Measurements from ENCODE around the gene SMC3.

SMC3 gene

GRCh38 chr10:110546077-110546476 lies 21.4 kb upstream of the SMC3 start:
- DNase-seq: peak; percentile 18

GRCh38 chr10:110546499-110547110 lies 20.9 kb upstream of the SMC3 start:
- no peak for DNase-seq

- peak; percentile 85 for DNase-seq
Observed at GRCh38 chr10:110547139-110547761, 20.2 kb upstream of the SMC3 start.

DNA sequence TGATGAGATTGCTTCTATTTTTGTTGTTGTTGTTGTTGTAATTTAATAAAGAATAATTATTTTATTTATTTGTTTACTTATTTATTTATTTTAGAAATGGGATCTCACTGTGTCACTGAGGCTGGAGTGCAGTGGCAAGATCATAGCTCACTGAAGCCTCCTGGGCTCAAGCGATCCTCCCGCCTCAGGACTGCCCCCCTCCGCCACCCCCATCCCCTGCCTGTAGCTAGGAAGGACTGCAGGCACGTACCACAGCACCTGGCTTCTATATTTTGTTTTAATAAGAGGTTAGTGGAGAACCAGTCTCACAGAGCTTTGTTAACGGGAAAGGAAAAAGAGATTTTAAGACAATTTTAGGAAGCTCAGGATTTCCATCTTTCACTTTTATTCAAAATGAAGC lies 19.5 kb upstream of the SMC3 start:
- DNase-seq: no peak

- no peak for DNase-seq
Observed at GRCh38 chr10:110549211-110549610, 18.3 kb upstream of the SMC3 start.

DNA sequence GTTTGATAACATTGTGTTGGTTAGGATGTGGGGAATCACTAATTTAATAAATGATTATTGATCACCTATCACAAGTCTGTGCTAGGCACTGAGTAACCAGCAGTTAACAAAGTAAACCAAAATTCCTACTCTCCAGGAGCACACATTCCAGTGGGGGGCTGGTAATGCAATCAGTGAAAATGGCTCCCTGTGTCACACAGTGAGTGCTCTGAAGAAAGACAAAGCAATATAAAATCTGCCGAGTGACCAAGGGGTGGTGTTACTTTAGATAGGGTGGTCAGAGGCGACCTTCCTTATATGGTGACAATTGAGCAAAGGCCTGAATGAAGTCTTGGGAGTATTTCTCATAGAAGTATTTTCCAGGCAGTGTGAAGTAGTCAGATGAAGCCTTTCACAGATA lies 13.6 kb upstream of the SMC3 start:
- DNase-seq: no peak

DNA sequence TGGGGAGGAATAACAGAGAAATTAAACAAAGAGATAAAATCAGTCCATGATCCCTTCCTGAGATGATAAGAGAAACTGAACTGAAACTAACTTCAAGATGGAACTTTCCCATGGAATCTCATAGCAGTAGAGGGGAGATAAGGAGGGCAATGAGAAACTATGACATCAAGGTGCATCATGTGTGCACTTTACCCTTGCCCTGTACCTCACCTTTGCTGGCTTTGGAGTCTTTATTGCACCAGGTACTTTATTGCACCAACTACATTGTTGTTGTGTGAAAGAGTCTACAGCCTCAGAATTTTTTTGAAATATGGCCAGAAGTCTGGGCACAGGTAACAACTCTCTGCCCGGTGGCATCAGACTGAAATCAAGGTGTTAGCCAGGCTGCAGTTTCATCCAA lies 11.2 kb upstream of the SMC3 start:
- DNase-seq: no peak

GRCh38 chr10:110556969-110557601 lies 10.4 kb upstream of the SMC3 start:
- peak; percentile 24 for DNase-seq

GRCh38 chr10:110558041-110558440 lies 9.5 kb upstream of the SMC3 start:
- no peak for DNase-seq

- DNase-seq: no peak
Observed at GRCh38 chr10:110560012-110560411, 7.5 kb upstream of the SMC3 start.

GRCh38 chr10:110561292-110561691 lies 6.2 kb upstream of the SMC3 start:
- DNase-seq: no peak

DNA sequence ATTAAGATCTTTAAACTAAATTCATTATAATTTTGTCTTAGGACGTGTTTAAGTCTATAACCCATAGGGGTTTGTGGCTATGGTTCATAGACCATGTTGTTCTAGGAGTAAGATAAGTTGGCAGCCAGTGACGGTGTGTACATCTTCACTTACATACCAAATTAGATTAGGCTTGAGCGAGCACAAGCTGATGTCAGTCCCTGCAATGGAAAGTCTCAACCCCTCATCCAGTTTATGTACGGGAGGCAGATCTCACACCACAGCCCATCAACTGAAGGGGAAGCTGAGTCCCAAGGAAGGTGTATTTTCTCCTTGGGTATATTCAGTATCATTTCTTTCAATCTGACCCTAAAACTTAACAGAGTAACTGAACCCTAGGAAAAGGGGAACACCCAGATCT lies 5.1 kb upstream of the SMC3 start:
- DNase-seq: no peak

DNA sequence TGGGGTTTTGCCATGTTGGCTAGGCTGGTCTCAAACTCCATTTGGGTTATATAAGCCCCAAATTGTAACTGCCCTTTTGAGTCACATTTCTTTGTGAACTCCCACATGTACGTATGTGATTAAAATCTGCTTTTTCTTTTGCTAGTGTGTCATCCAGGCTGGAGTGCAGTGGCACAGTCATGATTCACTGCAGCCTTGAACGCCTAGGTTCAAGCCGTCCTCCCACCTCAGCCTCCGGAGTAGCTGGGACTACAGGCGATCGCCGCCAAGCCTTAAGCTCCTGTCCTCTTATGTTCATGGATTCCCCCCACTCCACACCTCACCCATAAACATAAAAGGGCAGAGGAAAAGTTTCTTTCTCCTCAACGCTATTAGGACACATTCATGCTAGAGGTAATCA lies 4.4 kb upstream of the SMC3 start:
- no peak for DNase-seq

GRCh38 chr10:110566472-110567200 lies 859 bp upstream of the SMC3 start:
- peak; percentile 46 for DNase-seq

DNA sequence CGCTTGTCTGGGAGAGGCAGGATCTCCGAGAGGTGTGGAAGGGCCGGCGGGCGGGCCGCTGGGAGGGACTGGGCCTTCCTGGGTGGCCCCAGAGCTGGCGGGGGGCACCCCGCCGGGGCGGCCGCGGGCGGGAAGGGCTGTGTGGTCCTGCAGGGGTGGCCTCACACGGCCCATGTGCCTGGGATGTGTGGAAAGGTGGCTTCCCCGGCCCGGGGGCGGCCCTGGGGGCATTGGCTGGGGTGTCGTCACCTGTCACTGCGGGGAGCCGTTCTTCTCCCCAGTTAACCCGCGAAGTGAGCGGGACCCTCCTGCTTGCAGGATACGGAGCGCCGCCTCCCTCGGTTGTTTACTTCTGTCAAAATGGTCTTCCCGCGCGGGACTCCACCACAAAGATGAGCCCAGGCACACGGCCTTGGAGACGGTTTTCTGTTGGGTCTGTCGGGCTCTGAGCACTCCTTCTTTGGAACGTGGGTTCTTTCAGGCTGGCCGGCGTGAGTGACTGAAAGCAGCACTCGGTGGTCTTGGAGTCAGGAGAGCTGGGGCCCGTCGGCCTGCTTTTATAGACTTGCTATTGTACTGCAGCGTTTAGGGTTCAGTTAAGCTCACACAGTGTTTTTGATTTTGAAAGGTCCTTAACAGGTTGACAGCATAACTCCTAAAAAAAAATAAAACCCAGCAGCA lies 700 bp downstream of the SMC3 start:
- peak; percentile 64 for DNase-seq

DNA sequence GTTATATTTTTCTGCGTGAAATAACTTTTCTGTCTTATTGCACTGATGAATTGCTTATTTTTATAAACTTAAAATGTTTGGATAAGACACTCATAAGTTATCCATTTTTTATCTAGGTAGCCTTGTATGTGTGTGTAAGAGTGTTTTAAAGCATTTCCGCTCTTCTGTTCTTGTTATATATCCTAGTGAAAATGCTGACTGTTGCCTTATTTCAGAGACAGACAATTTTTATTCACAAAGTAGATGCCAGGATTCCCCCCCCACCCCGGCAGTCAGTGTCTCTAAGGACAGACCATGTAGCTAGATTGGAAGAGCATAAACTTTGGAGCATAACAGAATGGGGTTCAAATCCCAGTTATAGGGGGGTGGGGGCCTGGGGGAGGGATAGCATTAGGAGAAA lies 1.6 kb downstream of the SMC3 start:
- DNase-seq: no peak

GRCh38 chr10:110569736-110570135 lies 2.2 kb downstream of the SMC3 start:
- DNase-seq: no peak

DNA sequence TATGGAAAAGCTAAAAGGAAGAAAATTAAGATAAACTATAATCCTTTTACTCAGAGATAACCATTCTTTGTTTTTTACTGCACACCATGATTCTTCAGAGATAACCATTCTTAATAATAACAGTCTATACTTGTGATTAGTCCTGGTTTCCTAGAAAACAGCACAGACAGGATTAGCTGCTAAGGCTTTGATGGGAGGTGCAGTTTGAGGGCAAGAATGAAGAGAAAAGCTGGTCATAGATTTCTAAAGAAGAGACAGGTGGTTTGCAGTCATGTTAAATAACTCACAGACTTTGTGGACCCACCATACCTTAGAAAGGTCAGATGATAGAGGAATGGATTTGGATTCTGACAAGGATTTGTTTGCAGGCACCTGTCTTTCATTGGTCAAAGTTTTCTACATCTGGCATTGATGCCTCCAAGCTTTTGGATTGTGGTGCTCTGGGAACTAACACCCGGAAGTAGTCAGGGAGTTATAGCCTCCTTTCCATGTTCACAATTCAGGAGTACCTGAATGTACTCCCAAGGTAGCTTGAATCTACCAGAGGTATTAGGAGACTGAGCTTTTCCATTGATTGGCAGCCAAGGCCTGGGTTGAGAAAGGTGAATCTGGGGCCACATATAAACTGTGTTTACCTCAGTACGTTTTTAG lies 3.7 kb downstream of the SMC3 start:
- no peak for DNase-seq

- DNase-seq: no peak
Observed at GRCh38 chr10:110572862-110573261, 5.4 kb downstream of the SMC3 start.

DNA sequence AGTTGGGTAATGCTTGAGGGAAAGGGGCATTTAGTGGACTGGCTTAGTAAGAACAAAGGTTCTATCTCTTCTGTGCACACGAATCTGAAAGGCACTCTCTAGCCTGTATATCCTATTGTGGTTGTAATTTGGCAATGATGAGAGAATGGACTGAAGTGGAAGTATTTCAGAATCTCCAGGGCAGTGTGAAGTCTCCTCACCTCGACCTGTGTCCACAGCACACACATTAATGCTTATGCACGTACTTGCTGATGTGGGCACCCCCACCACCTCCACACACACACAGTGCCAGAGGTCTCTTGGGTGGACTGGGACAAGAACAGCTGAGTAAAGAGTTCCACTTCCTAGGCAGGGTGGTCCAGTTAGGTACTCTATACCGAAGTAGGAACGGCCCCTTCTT lies 6.9 kb downstream of the SMC3 start:
- no peak for DNase-seq

DNA sequence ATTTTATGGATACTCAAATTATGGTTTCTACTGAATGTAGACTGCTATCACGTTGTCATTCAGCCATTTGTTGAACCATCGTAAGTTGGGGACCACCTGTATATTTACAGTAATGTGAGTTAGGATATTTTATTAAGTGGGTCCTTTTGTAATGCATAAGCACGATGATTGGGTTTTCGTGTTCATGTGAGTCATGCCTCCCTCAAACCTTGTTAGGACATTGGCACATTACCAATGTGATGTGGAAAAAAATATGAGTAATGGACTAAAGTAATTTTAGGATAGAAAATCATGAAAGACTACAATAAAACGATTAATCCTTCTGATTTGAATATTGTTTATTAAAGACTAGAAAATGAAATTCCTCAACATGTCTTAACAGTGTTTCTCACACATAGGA lies 8.7 kb downstream of the SMC3 start:
- no peak for DNase-seq

- DNase-seq: no peak
Observed at GRCh38 chr10:110577056-110577455, 9.6 kb downstream of the SMC3 start.

GRCh38 chr10:110584006-110584405 lies 16.5 kb downstream of the SMC3 start:
- no peak for DNase-seq
